Measurements from ENCODE around the gene MTHFD1L. TPM values are rescaled to one million over a fixed set of nuclear protein-coding genes. Genes with fewer than 3 reads are reported as not detected.

Gene MTHFD1L
- total and polyA plus RNA-seq, 2 donors from 2014 or later, result 4.7 to 39.6 TPM

GRCh38 chr6:150969901-150970300 is 104.4 kb downstream of the MTHFD1L start:
- Histone ChIP-seq H3K9me3 (ENCODE audit: control insufficient read depth in 2 of 3, insufficient read depth in 1 of 3, low read length in 3 of 3) (peaks cover 0 to 3% (median 0%) of the 10 kb centered on the region in 3 donors), H3K9ac (ENCODE audit: low read length in 3 of 3) (no peak overlapping the region), H3K27ac (ENCODE audit: low read depth in 2 of 2, low read length in 2 of 2) (no peak overlapping the region), H3K27me3 (ENCODE audit: control insufficient read depth, insufficient read depth, low read length) (no peaks in the 10 kb centered on the region), H3K4me3 (ENCODE audit: low read length in 3 of 3) (no peak overlapping the region), H3K36me3 (ENCODE audit: control insufficient read depth in 2 of 3, insufficient read depth in 3 of 3, low read length in 3 of 3) (no peaks in the 10 kb centered on the region), H3K4me1 (ENCODE audit: control insufficient read depth in 2 of 3, insufficient read depth in 2 of 3, low read depth in 1 of 3, low read length in 3 of 3) (no peaks in the 10 kb centered on the region)
- no peak for DNase-seq
- FAIRE-seq, result no peak
- intact Hi-C loops (cut with DNase I), result no loop called here
- TF ChIP-seq CTCF (IDR thresholded peaks at IDR 0.05; ENCODE audit: borderline replicate concordance, extremely low read depth, insufficient read depth), result no peak

- Histone ChIP-seq H3K9me3 (ENCODE audit: control insufficient read depth in 2 of 3, insufficient read depth in 1 of 3, low read length in 3 of 3) (peaks cover 0 to 3% (median 0%) of the 10 kb centered on the region in 3 donors), H3K4me1 (ENCODE audit: control insufficient read depth in 2 of 3, insufficient read depth in 2 of 3, low read depth in 1 of 3, low read length in 3 of 3) (no peaks in the 10 kb centered on the region), H3K4me3 (ENCODE audit: low read length in 3 of 3) (no peak overlapping the region), H3K9ac (ENCODE audit: low read length in 3 of 3) (no peak overlapping the region), H3K27ac (ENCODE audit: low read depth in 2 of 2, low read length in 2 of 2) (no peak overlapping the region), H3K27me3 (ENCODE audit: control insufficient read depth, insufficient read depth, low read length) (no peaks in the 10 kb centered on the region), H3K36me3 (ENCODE audit: control insufficient read depth in 2 of 3, insufficient read depth in 3 of 3, low read length in 3 of 3) (no peaks in the 10 kb centered on the region)
- FAIRE-seq (no peak), DNase-seq (no peak)
- intact Hi-C loops (cut with DNase I), result no loop called here
- no peak for TF ChIP-seq CTCF (IDR thresholded peaks at IDR 0.05; ENCODE audit: borderline replicate concordance, extremely low read depth, insufficient read depth)
Measured at GRCh38 chr6:150971219-150971618, 105.7 kb downstream of the MTHFD1L start.

- DNase-seq, result no peak
- no peak for FAIRE-seq
- H3K9ac ChIP-seq (ENCODE audit: low read length in 3 of 3), result no peak overlapping the region
- intact Hi-C loops (cut with DNase I), result no loop called here
- TF ChIP-seq CTCF (IDR thresholded peaks at IDR 0.05; ENCODE audit: borderline replicate concordance, extremely low read depth, insufficient read depth), result no peak
- H3K9me3 ChIP-seq (ENCODE audit: control insufficient read depth in 2 of 3, insufficient read depth in 1 of 3, low read length in 3 of 3), result peaks cover 0 to 3% (median 0%) of the 10 kb centered on the region in 3 donors
- H3K4me1 ChIP-seq (ENCODE audit: control insufficient read depth in 2 of 3, insufficient read depth in 2 of 3, low read depth in 1 of 3, low read length in 3 of 3), result no peaks in the 10 kb centered on the region
- no peak overlapping the region for H3K4me3 ChIP-seq (ENCODE audit: low read length in 3 of 3)
- H3K36me3 ChIP-seq (ENCODE audit: control insufficient read depth in 2 of 3, insufficient read depth in 3 of 3, low read length in 3 of 3), result no peaks in the 10 kb centered on the region
- no peaks in the 10 kb centered on the region for H3K27me3 ChIP-seq (ENCODE audit: control insufficient read depth, insufficient read depth, low read length)
- H3K27ac ChIP-seq (ENCODE audit: low read depth in 2 of 2, low read length in 2 of 2), result no peak overlapping the region
Measured at GRCh38 chr6:150975136-150975535, 109.6 kb downstream of the MTHFD1L start.

- Histone ChIP-seq H3K4me1 (ENCODE audit: control insufficient read depth in 2 of 3, insufficient read depth in 2 of 3, low read depth in 1 of 3, low read length in 3 of 3) (no peaks in the 10 kb centered on the region), H3K36me3 (ENCODE audit: control insufficient read depth in 2 of 3, insufficient read depth in 3 of 3, low read length in 3 of 3) (no peaks in the 10 kb centered on the region), H3K9me3 (ENCODE audit: control insufficient read depth in 2 of 3, insufficient read depth in 1 of 3, low read length in 3 of 3) (peaks cover 0 to 3% (median 0%) of the 10 kb centered on the region in 3 donors), H3K27ac (ENCODE audit: low read depth in 2 of 2, low read length in 2 of 2) (no peak overlapping the region), H3K27me3 (ENCODE audit: control insufficient read depth, insufficient read depth, low read length) (no peaks in the 10 kb centered on the region), H3K9ac (ENCODE audit: low read length in 3 of 3) (no peak overlapping the region), H3K4me3 (ENCODE audit: low read length in 3 of 3) (no peak overlapping the region)
- TF ChIP-seq CTCF (IDR thresholded peaks at IDR 0.05; ENCODE audit: borderline replicate concordance, extremely low read depth, insufficient read depth), result no peak
- intact Hi-C loops (cut with DNase I), result no loop called here
- no peak for FAIRE-seq
- DNase-seq, result no peak
Measured at GRCh38 chr6:150977281-150977680, 111.8 kb downstream of the MTHFD1L start.

All from kidney (tissue), 14 donors.